Chondrocyte (in vitro differentiated cells): ENCODE results near the gene STEAP2. TPM values are rescaled to one million over a fixed set of nuclear protein-coding genes. Genes with fewer than 3 reads are reported as not detected.

Source experiments
- DNase-seq: peaks from one replicate; pipeline ENCODE4 v3.0.0; 2021; ENCODE audit warnings: mixed read lengths, low spot score
- H3K27ac Mint-ChIP-seq: one replicate; pipeline ENCODE4 v1.8.0; 2021; ENCODE audit warnings: mild to moderate bottlenecking, moderate library complexity, mixed read lengths; ENCODE audit not compliant: unreplicated experiment
- H3K27me3 Mint-ChIP-seq: 2 replicates; pipeline ENCODE4 v1.8.0; 2021; ENCODE audit warnings: low read depth, mixed read lengths
- H3K36me3 Mint-ChIP-seq: 2 replicates; pipeline ENCODE4 v1.8.0; 2021; ENCODE audit warnings: low read depth, mixed read lengths
- H3K4me1 Mint-ChIP-seq: 2 replicates; pipeline ENCODE4 v1.8.0; 2021; ENCODE audit warnings: low read depth, mild to moderate bottlenecking, mixed read lengths
- H3K4me3 Mint-ChIP-seq: one replicate; pipeline ENCODE4 v1.8.0; 2021; ENCODE audit warnings: mild to moderate bottlenecking, moderate library complexity, mixed read lengths; ENCODE audit not compliant: unreplicated experiment
- H3K9me3 Mint-ChIP-seq: 2 replicates; pipeline ENCODE4 v1.8.0; 2021; ENCODE audit warnings: low read depth, mixed read lengths
- long read RNA-seq: library from polyadenylated mRNA; stranded (forward); transcript quantifications from one replicate; pipeline ENCODE4 v2.0.0, GENCODE V29; 2021
- total RNA-seq: library from RNA; stranded (reverse); gene quantifications from 3 replicates; pipeline ENCODE4 v1.2.1, GENCODE V29; 2021
- TF ChIP-seq, protein P1 (sequence below): fragments of 200-600 bp; sonication (generic); IDR thresholded peaks from 2 replicates; pipeline ENCODE4 v1.5.0; 2021; ENCODE audit warnings: antibody characterized with exemption, mild to moderate bottlenecking, moderate library complexity

The STEAP2 gene
- 0.20 TPM in 1 of 3 replicates, not detected in the others for total RNA-seq
- long read RNA-seq: 0 reads

DNA sequence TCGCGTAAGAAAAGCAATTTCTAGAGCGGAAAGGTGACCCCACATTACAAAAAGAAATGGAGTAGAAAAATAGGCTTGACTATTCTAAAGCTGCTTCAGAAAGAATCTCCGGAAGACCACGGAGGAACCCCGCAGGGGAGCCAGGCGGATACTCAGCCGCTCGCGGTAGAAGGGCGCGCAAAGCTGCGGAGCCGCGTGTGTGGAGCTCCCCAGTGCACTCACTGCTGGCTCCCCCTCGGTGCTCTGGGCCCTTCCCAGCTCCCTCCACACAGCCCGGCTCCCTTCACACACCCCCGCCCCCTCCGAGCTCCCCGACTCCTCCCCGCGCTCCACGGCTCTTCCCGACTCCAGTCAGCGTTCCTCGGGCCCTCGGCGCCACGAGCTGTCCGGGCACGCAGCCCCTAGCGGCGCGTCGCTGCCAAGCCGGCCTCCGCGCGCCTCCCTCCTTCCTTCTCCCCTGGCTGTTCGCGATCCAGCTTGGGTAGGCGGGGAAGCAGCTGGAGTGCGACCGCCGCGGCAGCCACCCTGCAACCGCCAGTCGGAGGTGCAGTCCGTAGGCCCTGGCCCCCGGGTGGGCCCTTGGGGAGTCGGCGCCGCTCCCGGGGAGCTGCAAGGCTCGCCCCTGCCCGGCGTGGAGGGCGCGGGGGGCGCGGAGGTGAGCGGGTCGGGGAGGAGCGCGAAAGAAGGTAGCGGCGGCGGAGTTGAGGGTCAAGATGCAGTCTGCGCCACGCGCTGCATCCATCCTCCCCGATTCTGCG, at the start of gene STEAP2:
STEAP2 (plus strand) TSS at position 350 of the 758 bp plus-strand sequence. CDS start 13,343 bp downstream, outside the sequence.
- TF ChIP-seq, protein P1, sequence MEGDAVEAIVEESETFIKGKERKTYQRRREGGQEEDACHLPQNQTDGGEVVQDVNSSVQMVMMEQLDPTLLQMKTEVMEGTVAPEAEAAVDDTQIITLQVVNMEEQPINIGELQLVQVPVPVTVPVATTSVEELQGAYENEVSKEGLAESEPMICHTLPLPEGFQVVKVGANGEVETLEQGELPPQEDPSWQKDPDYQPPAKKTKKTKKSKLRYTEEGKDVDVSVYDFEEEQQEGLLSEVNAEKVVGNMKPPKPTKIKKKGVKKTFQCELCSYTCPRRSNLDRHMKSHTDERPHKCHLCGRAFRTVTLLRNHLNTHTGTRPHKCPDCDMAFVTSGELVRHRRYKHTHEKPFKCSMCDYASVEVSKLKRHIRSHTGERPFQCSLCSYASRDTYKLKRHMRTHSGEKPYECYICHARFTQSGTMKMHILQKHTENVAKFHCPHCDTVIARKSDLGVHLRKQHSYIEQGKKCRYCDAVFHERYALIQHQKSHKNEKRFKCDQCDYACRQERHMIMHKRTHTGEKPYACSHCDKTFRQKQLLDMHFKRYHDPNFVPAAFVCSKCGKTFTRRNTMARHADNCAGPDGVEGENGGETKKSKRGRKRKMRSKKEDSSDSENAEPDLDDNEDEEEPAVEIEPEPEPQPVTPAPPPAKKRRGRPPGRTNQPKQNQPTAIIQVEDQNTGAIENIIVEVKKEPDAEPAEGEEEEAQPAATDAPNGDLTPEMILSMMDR: peak; percentile 76
- peak within 1 kb of the TSS; percentile 69 for H3K4me3 Mint-ChIP-seq

DNA sequence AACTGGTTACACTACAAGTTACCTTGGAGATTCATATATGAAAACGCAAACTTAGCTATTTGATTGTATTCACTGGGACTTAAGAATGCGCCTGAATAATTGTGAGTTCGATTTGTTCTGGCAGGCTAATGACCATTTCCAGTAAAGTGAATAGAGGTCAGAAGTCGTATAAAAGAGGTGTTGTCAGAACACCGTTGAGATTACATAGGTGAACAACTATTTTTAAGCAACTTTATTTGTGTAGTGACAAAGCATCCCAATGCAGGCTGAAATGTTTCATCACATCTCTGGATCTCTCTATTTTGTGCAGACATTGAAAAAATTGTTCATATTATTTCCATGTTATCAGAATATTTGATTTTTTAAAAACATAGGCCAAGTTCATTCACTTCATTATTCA, 48.0 kb upstream of the STEAP2 start:
- Mint-ChIP-seq H3K4me1 (no peaks in the 10 kb centered on the region), H3K27ac (no peak overlapping the region)
- TF ChIP-seq, protein P1: no peak

More for the DNA sequence above, at the start of gene STEAP2:
- peak; percentile 88 for DNase-seq
- Mint-ChIP-seq H3K27me3 (peaks cover 30% of the 10 kb centered on the region), H3K9me3 (no peaks in the 10 kb centered on the region), H3K27ac (no peak within 1 kb of the TSS), H3K4me1 (peaks cover 10% of the 10 kb centered on the region), H3K36me3 (no peaks in the 10 kb centered on the region)

DNA sequence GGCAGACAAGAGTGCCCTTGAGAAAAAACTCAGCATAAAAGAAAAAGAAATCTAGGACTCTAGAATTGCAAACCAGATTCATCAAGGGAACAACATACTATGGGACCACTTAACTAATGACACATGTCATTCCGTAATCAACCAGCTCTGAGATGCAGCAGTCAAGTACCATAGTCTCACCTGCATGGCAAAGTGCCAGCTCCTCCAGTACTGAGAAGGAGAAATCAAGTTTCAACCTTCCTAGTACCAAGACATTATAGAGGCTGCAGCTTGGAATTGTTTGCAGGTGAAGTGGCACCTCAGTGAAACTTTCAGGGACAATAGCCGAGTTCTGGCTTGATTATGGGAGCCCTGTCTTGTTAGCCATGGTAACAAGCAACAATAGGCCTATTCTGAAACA, 45.8 kb upstream of the STEAP2 start:
- Mint-ChIP-seq H3K9me3 (peaks cover 8% of the 10 kb centered on the region), H3K36me3 (no peaks in the 10 kb centered on the region), H3K27ac (no peak overlapping the region), H3K4me3 (no peak overlapping the region), H3K27me3 (peaks cover 24% of the 10 kb centered on the region), H3K4me1 (no peaks in the 10 kb centered on the region)
- no peak for DNase-seq
- TF ChIP-seq, protein P1: no peak

More for the DNA sequence above, 48.0 kb upstream of the STEAP2 start:
- Mint-ChIP-seq H3K36me3 (no peaks in the 10 kb centered on the region), H3K4me3 (no peak overlapping the region), H3K9me3 (no peaks in the 10 kb centered on the region), H3K27me3 (peaks cover 24% of the 10 kb centered on the region)
- no peak for DNase-seq

DNA sequence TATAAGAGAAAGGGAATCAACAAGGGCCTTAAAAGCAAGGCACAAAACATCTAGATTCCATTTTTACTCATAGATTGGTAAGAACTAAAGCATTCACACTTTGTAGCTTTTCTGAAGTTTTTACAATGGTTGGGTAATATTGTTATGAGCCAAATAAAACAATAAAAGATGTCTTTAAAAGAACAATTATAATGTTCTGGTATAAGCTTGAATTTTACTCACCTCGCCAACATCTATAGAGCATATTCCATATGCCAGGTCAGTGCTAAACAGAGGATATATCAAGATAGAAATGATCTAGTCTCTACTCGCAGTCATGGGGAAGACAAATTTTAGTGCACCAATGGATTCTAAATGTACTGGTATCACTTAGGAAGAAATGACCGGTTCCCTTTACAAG, 45.4 kb upstream of the STEAP2 start:
- TF ChIP-seq, protein P1: no peak

DNA sequence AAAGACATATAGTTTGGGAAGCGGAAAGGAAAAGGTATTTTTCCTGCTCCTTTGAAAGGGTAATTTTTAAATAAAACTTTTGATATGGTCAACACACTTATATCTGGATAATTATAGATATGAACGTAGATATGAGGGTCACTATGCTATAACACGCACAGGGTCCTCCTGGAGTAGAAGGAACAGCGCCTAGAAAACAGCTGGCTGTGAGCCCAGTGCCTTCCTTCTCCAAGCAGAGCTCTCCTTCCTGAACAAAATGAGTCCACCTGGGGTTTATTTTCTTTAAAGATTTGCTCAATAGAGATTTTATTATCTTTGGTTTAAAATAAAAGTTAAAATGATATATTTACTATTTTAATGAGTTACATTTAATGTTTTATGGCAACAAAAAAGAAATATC, 44.2 kb upstream of the STEAP2 start:
- no peak overlapping the region for H3K27ac Mint-ChIP-seq

More for the DNA sequence above, 45.4 kb upstream of the STEAP2 start:
- no peak for DNase-seq
- Mint-ChIP-seq H3K27me3 (peaks cover 28% of the 10 kb centered on the region), H3K4me1 (no peaks in the 10 kb centered on the region), H3K4me3 (no peak overlapping the region), H3K9me3 (peaks cover 12% of the 10 kb centered on the region), H3K36me3 (no peaks in the 10 kb centered on the region), H3K27ac (no peak overlapping the region)

More for the DNA sequence above, 44.2 kb upstream of the STEAP2 start:
- Mint-ChIP-seq H3K27me3 (peaks cover 34% of the 10 kb centered on the region), H3K4me1 (no peaks in the 10 kb centered on the region), H3K36me3 (no peaks in the 10 kb centered on the region), H3K4me3 (no peak overlapping the region), H3K9me3 (peaks cover 12% of the 10 kb centered on the region)
- no peak for DNase-seq
- TF ChIP-seq, protein P1: no peak
